ENCODE data around the gene DMAP1. TPM values are rescaled to one million over a fixed set of nuclear protein-coding genes. Genes with fewer than 3 reads are reported as not detected.
"Not testable (repeated sequence)": the region's sequence is repeated elsewhere in the genome, so short reads cannot be mapped to it uniquely, and the experiment has no call there.

Gene DMAP1
- 42.1 TPM for polyA plus RNA-seq (ENCODE audit: insufficient read length)

- peak; percentile 48 for DNase-seq (ENCODE audit: low read depth)
These were observed at the start of gene DMAP1 for GRCh38 chr1:44213222-44214112. Gene DMAP1 (plus strand): TSS chr1:44213471. CDS start chr1:44213754, 283 bp downstream.

GRCh38 chr1:44168520-44169098, 44.7 kb upstream of the DMAP1 start:
- no peak for DNase-seq (ENCODE audit: low read depth)

- no peak for DNase-seq (ENCODE audit: low read depth)
These were observed 42.9 kb upstream of the DMAP1 start for GRCh38 chr1:44170281-44170823.

- DNase-seq (ENCODE audit: low read depth) = no peak
These were observed 38.6 kb upstream of the DMAP1 start for GRCh38 chr1:44174630-44175029.

GRCh38 chr1:44200336-44200735, 12.9 kb upstream of the DMAP1 start:
- no peak for DNase-seq (ENCODE audit: low read depth)

GRCh38 chr1:44206545-44206944, 6.7 kb upstream of the DMAP1 start:
- DNase-seq (ENCODE audit: low read depth) = not testable (repeated sequence)

GRCh38 chr1:44208226-44208625, 5.0 kb upstream of the DMAP1 start:
- DNase-seq (ENCODE audit: low read depth) = no peak

- no peak for DNase-seq (ENCODE audit: low read depth)
These were observed 2.7 kb upstream of the DMAP1 start for GRCh38 chr1:44210595-44210994.

- no peak for DNase-seq (ENCODE audit: low read depth)
These were observed 683 bp upstream of the DMAP1 start for GRCh38 chr1:44212355-44213221.

GRCh38 chr1:44217809-44218410, 4.6 kb downstream of the DMAP1 start:
- no peak for DNase-seq (ENCODE audit: low read depth)

- DNase-seq (ENCODE audit: low read depth) = no peak
These were observed 5.4 kb downstream of the DMAP1 start for GRCh38 chr1:44218503-44219300.

- DNase-seq (ENCODE audit: low read depth) = no peak
These were observed 6.0 kb downstream of the DMAP1 start for GRCh38 chr1:44219301-44219626.

- DNase-seq (ENCODE audit: low read depth) = no peak
These were observed 6.9 kb downstream of the DMAP1 start for GRCh38 chr1:44220001-44220751.

- DNase-seq (ENCODE audit: low read depth) = no peak
These were observed 7.5 kb downstream of the DMAP1 start for GRCh38 chr1:44220755-44221154.

- no peak for DNase-seq (ENCODE audit: low read depth)
These were observed 8.5 kb downstream of the DMAP1 start for GRCh38 chr1:44221769-44222168.

GRCh38 chr1:44222397-44223186, 9.3 kb downstream of the DMAP1 start:
- no peak for DNase-seq (ENCODE audit: low read depth)

GRCh38 chr1:44223187-44223610, 9.9 kb downstream of the DMAP1 start:
- no peak for DNase-seq (ENCODE audit: low read depth)

GRCh38 chr1:44225761-44226160, 12.5 kb downstream of the DMAP1 start:
- no peak for DNase-seq (ENCODE audit: low read depth)

- no peak for DNase-seq (ENCODE audit: low read depth)
These were observed 13.9 kb downstream of the DMAP1 start for GRCh38 chr1:44227211-44227610.
